ENCODE data around the gene TMPRSS3.

Gene TMPRSS3

DNA sequence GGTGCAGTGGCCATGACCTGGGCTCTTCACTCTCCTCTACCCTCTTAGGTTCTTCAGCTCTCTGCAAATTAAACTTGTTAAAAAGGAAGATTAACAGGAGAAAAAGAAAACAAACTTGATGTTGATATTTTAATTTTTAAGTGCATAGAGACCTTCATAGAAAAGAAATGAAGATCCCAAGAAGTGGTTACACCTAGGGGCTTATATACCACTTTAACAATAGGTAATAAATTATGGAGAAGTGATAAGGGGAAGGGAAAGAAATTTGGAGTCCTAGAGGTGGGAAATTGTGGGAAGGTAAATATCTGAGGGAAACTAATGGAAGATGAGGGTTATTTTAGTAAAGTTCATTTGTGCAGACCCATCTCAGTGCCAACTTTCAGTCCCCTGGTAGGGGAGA is 64.2 kb downstream of the TMPRSS3 start:
- DNase-seq (ENCODE audit: low spot score): no peak

DNA sequence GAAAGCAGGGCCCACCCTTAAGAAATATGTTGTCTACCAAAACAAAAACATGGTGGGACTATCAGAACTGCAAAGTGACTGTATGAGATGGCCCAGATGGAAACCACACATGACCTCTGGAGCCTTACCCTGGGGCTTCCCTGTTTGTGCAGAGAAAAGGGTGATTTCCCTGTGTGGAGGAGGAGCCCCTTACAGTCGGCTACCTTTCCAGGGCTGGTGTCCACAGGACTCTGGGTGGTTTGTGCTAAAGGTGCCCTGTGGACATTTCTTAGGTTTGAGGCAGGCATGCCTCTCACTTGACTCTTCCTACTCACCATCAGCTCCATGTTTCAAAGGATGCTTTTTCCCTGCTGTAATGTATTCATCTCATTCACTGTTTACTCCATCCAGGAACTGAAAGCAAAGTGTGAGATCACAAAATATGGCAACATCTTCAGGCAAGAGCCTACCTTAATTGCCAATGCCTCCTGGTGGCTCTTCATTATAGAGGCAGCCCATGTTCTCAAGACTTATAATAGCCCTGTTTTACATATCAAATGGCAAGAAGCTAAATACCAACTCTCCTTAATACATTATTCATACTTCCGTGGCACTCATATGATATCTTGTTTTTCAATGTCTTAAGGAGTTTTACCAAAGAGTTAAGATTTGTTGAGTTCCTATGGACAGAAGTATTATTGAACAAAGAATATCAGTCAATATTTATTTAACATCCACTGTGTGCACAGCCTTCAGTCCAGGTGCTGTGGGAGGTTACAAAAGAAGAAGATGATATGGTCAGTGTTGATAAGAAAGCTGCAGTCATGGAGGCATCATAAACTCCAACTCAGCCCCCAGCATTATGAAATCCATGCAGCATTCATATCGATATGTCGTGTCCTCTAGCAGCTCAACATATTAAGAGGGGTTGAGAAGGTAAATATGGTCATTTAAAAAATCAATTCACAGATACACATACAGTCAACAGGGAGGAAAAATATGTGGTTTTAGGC is 65.2 kb downstream of the TMPRSS3 start:
- DNase-seq (ENCODE audit: low spot score): no peak

GRCh38 chr21:42324896-42325295 is 71.0 kb downstream of the TMPRSS3 start:
- DNase-seq (ENCODE audit: low spot score): no peak
